Bronchial epithelial cell (primary cell): ENCODE results near the gene RALBP1. TPM values are rescaled to one million over a fixed set of nuclear protein-coding genes. Genes with fewer than 3 reads are reported as not detected.
"Not testable (repeated sequence)": the region's sequence is repeated elsewhere in the genome, so short reads cannot be mapped to it uniquely, and the experiment has no call there.

Source experiments
- DNase-seq: peaks from one replicate; pipeline ENCODE4 v3.0.0-alpha.2; 2010; ENCODE audit warnings: low read depth
- FAIRE-seq: peaks from 2 replicates; lab custom pipeline; 2011; peaks lifted over from hg19 to GRCh38; lab: Jason Lieb, UNC
- H3K27me3 ChIP-seq: 2 replicates; pipeline ENCODE4 v1.5.1; 2011; ENCODE audit warnings: low read length; ENCODE audit not compliant: control insufficient read depth, insufficient read depth
- H3K36me3 ChIP-seq: 2 replicates; pipeline ENCODE4 v1.5.1; 2011; ENCODE audit warnings: low read length; ENCODE audit not compliant: control insufficient read depth, insufficient read depth
- H3K4me3 ChIP-seq: 2 replicates; pipeline ENCODE4 v1.5.1; 2011; ENCODE audit warnings: mild to moderate bottlenecking, low read depth, low read length, control low read depth
- CTCF ChIP-seq: IDR thresholded peaks from 2 replicates; pipeline ENCODE4 v1.5.1; 2011; ENCODE audit warnings: mild to moderate bottlenecking, moderate library complexity, low read length, control low read depth, inconsistent platforms; ENCODE audit not compliant: insufficient read depth, severe bottlenecking
- total RNA-seq: library from RNA; depleted of rRNA; stranded (reverse); fragments of >200 nt; gene quantifications from 2 replicates; pipeline ENCODE4 v1.2.1, GENCODE V29; 2014

RALBP1 gene
- total RNA-seq, result 63.7 and 76.4 TPM in 2 replicates

DNA sequence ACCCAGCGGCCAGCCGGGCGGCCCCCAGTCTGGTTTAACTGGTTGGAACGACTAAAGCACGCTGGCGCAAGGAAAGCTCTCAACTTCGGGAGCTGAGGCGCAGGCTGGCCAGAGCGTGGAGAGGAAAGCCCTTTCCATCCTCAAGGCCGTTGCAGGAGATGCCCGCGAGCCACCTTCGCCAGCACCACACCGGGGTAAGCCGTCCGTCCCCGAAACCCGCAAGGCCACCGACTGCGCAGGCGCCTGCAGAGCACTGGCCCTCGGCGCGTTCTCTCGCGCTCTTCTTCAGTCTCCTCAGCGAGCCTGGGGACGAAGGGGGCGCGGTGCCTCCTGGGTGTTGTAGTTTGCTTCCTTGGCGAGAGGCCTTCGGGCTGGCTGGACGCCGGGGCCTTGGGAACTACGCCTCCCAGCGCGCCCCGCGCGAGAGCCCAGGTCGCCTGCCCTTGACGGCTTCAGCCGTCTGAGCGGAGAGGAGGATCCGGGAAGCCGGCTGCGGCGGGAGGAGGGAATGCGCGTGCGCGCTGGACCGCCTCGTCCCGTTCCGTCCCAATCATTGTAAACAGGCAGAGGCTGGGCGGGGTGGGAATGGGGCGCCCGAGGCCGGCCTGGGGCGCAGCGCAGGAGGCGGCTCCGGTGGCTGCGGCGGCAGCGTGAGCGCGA lies at the start of gene RALBP1:
RALBP1 (plus strand) TSS at position 531 of the 660 bp plus-strand sequence. CDS start 37,533 bp downstream, outside the sequence.
- peak; percentile 97 for DNase-seq
- Histone ChIP-seq H3K36me3 (peaks cover 5% of the 10 kb centered on the region), H3K4me3 (peak within 1 kb of the TSS; percentile 93), H3K27me3 (no peaks in the 10 kb centered on the region)
- TF ChIP-seq CTCF, result no peak
- FAIRE-seq, result no peak

DNA sequence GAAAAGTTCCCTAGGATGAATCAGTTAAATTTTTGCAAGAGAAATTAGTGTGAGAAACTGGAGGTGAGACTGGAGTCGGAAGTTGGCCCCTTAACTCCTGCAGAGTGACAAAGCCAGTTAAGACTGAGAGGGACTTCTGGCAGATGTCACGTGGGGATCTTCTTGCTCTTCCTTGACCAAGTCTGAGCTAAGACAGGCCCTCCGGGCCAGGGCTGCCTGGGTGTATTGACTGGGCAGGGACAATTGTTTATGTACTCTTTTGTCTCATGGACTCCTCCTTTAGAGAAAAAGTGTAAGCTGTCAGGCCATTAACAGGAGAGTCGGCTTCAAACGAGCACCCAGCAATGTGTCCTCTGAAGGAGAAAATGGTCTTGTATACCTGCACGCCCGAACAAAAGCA lies 48.6 kb upstream of the RALBP1 start:
- H3K36me3 ChIP-seq, result no peaks in the 10 kb centered on the region
- FAIRE-seq, result no peak
- DNase-seq, result no peak
- TF ChIP-seq CTCF, result no peak
- no peaks in the 10 kb centered on the region for H3K27me3 ChIP-seq
- H3K4me3 ChIP-seq, result no peak overlapping the region

DNA sequence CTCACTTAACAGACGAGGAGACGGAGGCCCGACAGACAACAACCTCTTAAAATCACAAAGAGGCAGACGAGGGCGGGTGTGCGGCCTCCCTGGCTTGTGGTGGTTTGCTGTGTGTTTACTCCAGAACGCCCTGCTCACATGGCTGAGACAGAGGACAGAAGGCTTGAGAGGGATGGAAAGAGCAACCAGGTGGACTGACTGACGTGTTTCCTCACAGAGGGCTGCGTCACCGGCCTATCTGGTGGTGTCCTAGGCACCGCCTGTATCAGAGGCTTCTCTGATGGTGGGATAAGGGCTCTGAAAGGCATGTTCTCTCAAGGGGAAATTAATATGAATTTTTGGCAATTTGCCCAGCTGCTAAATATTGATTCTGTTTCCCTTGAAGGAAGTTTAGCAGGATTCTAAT lies 47.0 kb upstream of the RALBP1 start:
- Histone ChIP-seq H3K36me3 (no peaks in the 10 kb centered on the region), H3K4me3 (no peak overlapping the region), H3K27me3 (no peaks in the 10 kb centered on the region)
- FAIRE-seq (no peak), DNase-seq (peak; percentile 8)
- no peak for TF ChIP-seq CTCF

DNA sequence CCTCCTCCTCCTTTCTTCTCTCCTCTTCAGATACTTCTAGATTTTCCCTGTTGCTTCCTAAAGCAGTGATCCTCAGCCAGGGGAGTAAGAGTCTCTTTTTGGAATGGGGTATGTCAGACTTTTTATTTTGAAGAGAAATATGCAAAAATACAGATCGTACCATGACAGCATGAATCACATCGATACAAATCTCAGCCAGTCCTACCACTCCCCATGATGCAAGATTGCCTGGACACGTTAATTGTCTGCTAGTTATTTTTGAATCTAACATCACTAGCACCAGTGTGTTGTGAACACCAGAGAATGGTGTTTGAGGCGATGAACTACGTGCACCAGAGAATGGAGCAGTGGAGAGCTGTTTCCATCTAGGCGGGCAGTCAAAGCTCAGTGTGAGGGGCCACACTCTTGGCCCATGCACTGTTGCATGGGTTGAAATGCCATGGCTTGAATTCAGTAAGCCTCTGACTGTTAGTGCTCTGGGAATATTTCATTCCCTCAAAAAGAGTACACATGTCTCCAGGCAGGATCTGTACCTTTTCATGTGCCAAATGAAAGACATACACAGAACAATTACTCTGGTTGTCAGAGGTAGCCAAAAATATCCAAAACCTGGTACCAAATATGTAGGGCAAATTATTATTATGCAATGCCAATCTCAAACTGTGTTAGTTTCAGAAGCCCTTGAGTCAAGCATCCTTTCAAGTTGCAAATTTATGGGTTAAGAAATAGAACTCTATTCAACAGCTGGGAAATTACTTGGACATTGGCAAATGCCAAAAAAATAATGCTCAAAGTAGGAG lies 46.3 kb upstream of the RALBP1 start:
- FAIRE-seq, result no peak
- TF ChIP-seq CTCF, result no peak
- DNase-seq, result peak; percentile 25
- Histone ChIP-seq H3K27me3 (no peaks in the 10 kb centered on the region), H3K36me3 (no peaks in the 10 kb centered on the region), H3K4me3 (no peak overlapping the region)

DNA sequence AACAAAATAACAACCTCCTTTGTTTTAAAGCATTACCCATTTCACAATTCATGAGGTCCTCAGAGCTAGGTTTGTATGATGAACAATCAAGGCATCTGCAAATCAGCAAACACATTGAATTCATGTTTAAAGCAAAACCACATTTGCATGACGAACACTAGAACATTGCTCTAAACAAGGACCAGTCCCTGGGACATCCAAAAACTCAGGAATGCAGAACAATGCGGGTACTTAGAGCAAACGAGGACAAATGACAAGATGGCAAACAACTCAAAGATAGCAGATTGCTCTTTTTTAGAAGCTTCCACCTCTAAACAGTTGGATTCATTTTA lies 45.7 kb upstream of the RALBP1 start:
- FAIRE-seq (no peak), DNase-seq (no peak)
- H3K36me3 ChIP-seq, result no peaks in the 10 kb centered on the region
- no peak overlapping the region for H3K4me3 ChIP-seq
- H3K27me3 ChIP-seq, result no peaks in the 10 kb centered on the region
- no peak for TF ChIP-seq CTCF

- not testable (repeated sequence) for H3K27me3 ChIP-seq, FAIRE-seq, H3K36me3 ChIP-seq, H3K4me3 ChIP-seq, DNase-seq
These were observed 45.0 kb upstream of the RALBP1 start for GRCh38 chr18:9430315-9430714.
